HG03135 (cell line): Measurements from ENCODE around the gene YARS1.
A peak's percentile ranks its signal among the peaks of the same experiment; 100 is the strongest.

Experiments used
- ATAC-seq: cut with Tn5 transposase; IDR thresholded peaks from one replicate; pipeline ENCODE4 v1.9.1; 2021; ENCODE audit warnings: mild to moderate bottlenecking, moderate library complexity; ENCODE audit not compliant: unreplicated experiment

The YARS1 gene

GRCh38 chr1:32817159-32817814 is at the start of gene YARS1, which contains the start of gene S100PBP:
Gene YARS1 (minus strand): TSS chr1:32817358. CDS start chr1:32817244, 114 bp downstream.
Gene S100PBP (plus strand): TSS chr1:32817653. CDS start chr1:32826100, 8,447 bp downstream.
- peak; percentile 88 for ATAC-seq

GRCh38 chr1:32865639-32866405 is 48.7 kb upstream of the YARS1 start:
- ATAC-seq, result no peak

DNA sequence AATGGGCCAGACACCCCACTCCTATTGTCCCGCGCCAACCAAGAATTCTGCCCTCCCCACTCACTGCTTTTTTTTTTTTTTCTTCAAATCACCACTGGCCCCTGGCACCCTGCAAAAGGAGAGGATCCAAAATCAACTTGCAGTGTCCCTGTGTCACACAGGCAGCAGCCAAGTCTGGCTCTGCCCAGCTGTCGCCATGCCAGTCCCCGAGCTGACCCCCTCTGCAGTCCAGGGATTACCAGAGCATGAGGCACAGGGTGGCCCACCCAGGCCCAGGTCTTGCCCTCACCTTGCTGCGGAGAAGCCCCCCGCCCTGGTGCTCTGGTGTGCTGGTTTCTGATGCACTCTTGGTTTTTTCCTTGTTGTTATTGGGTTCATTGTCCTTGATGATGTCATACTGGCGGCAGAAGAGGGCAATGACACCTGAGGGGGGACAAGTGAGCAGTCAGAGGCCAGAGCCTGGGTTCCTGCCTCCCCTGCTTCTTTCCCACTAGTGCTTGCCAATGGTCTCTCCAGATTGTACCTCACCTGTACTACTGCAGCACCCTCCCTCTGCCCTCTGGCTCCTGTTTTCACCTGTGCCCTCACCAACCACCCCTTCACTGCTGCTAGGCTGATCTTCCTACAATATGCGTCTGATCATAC is 47.3 kb upstream of the YARS1 start:
- ATAC-seq, result no peak

DNA sequence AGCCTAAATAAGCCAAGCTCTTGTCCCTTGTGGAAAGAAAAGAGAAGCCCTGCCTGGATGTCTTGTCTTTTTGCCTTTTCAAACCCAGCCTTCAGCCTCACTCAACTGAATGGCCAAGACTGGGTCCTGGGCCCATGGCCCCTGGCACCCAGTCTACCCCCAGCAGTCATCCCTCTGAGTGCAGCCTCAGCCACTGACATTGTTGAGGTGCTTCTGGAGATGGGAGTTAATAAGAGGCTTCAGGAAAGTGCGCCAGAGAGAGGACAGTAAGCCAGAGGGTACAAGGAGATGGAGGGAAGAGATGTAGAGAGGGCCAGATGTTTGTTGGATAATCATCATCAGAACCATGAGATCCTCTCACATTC is 46.7 kb upstream of the YARS1 start:
- ATAC-seq, result no peak

GRCh38 chr1:32863218-32863880 is 46.2 kb upstream of the YARS1 start:
- ATAC-seq, result no peak

DNA sequence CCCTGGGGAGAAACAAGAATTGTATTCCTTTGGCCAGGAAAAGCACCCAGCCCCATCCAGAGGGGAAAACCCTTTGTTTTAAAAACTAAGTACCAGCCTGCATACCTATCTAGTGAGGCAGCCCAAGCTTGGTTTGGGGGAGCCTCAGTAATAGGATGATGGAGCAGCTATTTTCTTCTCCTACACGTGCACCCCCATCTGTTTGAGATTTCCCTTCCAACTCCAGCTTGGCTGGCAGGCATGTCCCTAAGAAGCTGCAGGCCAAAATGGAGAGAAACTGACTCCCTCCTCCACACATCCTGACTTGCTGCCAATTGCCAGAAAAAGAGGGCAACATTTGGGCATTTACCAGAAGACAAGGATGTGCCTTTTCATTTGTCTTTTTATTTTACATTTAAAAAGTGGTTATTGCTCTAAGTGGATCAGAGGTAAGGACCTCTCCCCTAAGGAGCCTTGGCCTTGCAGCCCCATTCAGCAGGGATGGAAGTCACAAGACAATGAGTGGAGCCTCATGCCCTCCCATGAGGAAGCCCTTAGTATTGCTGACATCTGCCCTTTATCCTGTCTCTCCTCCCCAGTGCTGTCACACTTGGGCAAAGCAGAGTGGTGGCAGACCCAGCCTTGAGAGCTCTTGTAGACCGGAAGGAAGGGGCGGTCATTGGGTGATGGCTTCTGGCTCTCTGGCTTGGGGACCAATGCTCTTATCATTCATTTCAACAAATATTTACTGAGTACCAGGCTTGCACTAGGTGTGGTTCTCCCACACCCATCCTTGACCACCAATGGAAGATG is 44.9 kb upstream of the YARS1 start:
- no peak for ATAC-seq

DNA sequence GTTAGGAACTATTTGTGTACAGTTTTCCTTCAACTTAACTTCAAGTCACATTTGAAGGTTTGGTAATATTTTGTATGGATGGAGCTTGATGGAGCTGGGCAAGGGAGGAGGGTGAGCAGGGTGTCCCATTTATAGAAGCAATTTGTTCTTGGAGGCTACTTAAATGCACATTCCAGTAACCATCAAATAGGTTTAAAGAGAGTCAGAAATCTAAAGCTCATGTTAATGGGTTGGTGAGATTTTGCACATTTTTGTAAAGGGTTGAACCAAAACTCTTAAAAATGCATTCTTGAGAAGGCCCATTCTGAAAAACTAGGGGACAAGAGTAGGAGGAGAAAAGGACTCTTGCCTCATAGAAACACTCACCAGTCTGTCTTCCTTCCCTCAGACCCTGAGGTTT is 43.4 kb upstream of the YARS1 start:
- no peak for ATAC-seq

DNA sequence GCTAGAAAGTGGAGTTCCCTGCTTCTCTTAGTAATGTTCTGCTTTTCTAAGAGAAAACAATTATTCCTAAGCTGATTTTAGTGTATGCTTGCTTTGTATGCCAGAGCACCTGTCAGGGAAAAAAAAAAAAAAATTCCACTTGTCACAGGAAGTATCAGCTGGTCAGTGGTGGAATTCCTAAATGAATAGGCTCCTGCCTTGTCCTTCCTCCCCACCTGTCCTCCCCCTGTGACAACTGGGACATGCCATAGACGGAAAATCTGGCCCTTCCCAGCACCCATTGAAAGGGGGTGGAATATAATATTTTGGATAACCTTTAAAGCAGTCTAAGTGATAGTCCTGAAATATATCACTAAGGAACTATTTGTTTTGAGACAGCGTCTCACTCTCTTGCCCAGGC is 42.8 kb upstream of the YARS1 start:
- no peak for ATAC-seq

DNA sequence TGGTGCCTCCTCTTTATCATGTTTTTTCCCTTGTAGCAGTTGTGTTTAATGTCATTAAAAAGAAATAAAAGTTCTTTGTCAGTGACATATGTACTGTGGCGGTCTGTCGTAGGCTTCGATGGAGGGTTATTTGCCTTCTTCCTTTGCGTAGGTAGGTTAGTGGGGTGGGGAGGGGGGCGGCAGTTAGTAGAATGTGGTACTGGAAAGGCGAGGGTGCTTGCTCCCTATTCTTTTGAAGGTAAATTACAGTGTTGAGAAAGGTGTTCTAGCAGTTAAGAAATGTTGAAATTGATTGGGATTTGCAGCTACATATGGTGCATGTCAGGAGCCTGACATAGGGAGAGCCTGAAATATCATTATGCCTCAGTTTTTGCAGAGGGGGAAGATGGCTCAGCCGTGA is 41.6 kb upstream of the YARS1 start:
- no peak for ATAC-seq

GRCh38 chr1:32858136-32858535 is 41.0 kb upstream of the YARS1 start:
- no peak for ATAC-seq

- no peak for ATAC-seq
These were observed 38.9 kb upstream of the YARS1 start for GRCh38 chr1:32855861-32856617.

- ATAC-seq, result no peak
These were observed 31.4 kb upstream of the YARS1 start for GRCh38 chr1:32848354-32849063.

DNA sequence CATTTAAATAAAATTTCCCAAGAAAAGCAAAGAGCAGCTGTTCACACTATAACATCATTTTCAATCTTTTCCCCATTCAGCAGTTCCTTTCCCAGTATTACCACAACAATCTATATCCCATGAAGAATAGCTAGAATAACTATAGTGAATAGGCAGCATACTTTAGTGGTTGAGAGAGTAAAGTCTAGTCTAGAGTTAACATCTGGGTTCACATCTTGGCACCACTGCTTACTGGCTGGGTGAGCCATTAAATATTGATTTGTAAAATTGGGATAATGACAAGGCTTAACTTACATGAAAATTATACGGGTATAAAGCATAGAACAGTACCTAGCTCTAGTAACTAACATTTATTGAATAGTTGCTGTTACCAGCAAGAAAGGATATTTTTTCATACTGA is 14.7 kb upstream of the YARS1 start:
- no peak for ATAC-seq

GRCh38 chr1:32830092-32830852 is 13.1 kb upstream of the YARS1 start:
- no peak for ATAC-seq

- no peak for ATAC-seq
These were observed 11.2 kb upstream of the YARS1 start for GRCh38 chr1:32828341-32828740.

DNA sequence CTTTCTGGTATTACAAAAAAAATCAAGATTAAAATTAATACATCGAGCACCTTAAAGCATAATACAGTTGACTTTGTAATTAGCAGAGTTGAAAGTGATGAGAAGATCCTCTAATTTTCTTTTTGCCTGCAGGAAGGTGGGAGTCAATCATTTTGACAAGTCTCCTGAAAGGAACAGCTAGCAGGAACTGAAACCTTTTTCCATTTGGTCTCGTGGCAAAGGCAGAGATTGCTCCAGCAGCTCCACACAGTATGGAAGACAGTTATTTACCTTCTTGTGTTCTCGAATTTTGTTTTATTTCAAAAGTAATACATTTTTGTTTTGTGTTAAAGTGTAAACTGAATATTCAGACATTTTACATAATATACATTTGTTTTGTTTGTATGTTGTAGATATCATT is 8.0 kb upstream of the YARS1 start:
- ATAC-seq, result no peak

GRCh38 chr1:32818804-32819541 is 1.8 kb upstream of the YARS1 start:
- no peak for ATAC-seq
